ENCODE data around the gene NAA15.

NAA15 gene

DNA sequence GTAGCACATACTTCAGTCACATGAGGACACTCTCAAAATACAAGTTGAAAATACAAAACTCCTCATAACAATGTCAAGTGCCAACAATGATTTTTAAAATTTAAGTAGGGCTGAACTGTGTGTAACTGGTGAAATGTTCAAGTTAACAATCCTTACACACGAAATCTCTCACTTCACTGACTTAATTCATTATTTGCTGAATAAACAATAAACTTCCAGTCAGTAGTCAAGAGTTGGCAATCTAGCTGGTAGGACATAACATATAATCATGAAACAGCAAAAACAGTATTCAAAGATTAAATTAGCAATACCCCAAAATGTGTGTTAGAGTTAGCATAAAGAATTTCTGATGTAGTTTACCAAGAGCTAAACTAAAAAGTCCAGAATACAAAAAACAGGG is 150.7 kb downstream of the NAA15 start (continued):
- TF ChIP-seq ZNF138 (tag by site-specific recombination; IDR thresholded peaks at IDR 0.05; ENCODE audit: borderline replicate concordance), result no peak
- no peak for TF ChIP-seq WT1 (tag by site-specific recombination; IDR thresholded peaks at IDR 0.05)
- no peak for TF ChIP-seq HOXA7 (CRISPR knock-in tag; IDR thresholded peaks at IDR 0.05; ENCODE audit: borderline replicate concordance)
- TF ChIP-seq ZNF626 (tag by site-specific recombination; IDR thresholded peaks at IDR 0.05), result no peak
- no peak for TF ChIP-seq ZNF266 (tag by site-specific recombination; IDR thresholded peaks at IDR 0.05; ENCODE audit: low read depth)
- TF ChIP-seq ZNF335 (tag by site-specific recombination; conservative IDR thresholded peaks at IDR 0.05), result no peak
- TF ChIP-seq ZNF530 (tag by site-specific recombination; IDR thresholded peaks at IDR 0.05; ENCODE audit: low read depth), result no peak
- TF ChIP-seq ZNF239 (tag by site-specific recombination; IDR thresholded peaks at IDR 0.05), result no peak

- Histone ChIP-seq H3K4me3 (ENCODE audit: low read depth, low read length) (peak overlapping the region; percentile 87), H3K9me3 (ENCODE audit: control insufficient read depth, insufficient read depth, low read depth, low read length) (no peaks in the 10 kb centered on the region), H3K36me3 (ENCODE audit: control insufficient read depth in 2 of 2, insufficient read depth in 1 of 2, low read length in 2 of 2) (peaks cover 0 to 4% of the 10 kb centered on the region in 2 experiments; a peak in 1 of 3 replicates), H3K4me1 (ENCODE audit: control insufficient read depth, insufficient read depth, low read length) (0 out of 2 replicates have a peak, but pooled peaks cover 3% of the 10 kb centered on the region), H3K27ac (ENCODE audit: extremely low read depth, low read depth, low read length) (peak overlapping the region; percentile 84)
- CTCF ChIA-PET, result interaction anchor here (0.6 kb wide), 1 partner anchor 1513 kb away, joined by 3 read pairs; no protein-coding TSS in a partner anchor
- POLR2A ChIA-PET, result interaction anchor here (0.6 to 1.6 kb wide), 5 partner anchors 9 to 438 kb away, joined by 3 to 5 read pairs (median 3); partner anchors contain the start of genes NOCT and SETD7
- TF ChIP-seq SETDB1 (IDR thresholded peaks at IDR 0.05; ENCODE audit: insufficient read length, low read length), result peak; percentile 6
- TF ChIP-seq ZNF221 (tag by site-specific recombination; IDR thresholded peaks at IDR 0.05; ENCODE audit: borderline replicate concordance), result no peak
- TF ChIP-seq, protein P1, sequence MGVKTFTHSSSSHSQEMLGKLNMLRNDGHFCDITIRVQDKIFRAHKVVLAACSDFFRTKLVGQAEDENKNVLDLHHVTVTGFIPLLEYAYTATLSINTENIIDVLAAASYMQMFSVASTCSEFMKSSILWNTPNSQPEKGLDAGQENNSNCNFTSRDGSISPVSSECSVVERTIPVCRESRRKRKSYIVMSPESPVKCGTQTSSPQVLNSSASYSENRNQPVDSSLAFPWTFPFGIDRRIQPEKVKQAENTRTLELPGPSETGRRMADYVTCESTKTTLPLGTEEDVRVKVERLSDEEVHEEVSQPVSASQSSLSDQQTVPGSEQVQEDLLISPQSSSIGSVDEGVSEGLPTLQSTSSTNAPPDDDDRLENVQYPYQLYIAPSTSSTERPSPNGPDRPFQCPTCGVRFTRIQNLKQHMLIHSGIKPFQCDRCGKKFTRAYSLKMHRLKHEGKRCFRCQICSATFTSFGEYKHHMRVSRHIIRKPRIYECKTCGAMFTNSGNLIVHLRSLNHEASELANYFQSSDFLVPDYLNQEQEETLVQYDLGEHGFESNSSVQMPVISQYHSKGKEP (tag by site-specific recombination; IDR thresholded peaks at IDR 0.05), result no peak
- 0 out of 2 replicates have a peak, but pooled peaks have one; percentile 11 for TF ChIP-seq ZNF664 (tag by site-specific recombination; IDR thresholded peaks at IDR 0.05)
- TF ChIP-seq KLF9 (tag by site-specific recombination; IDR thresholded peaks at IDR 0.05; ENCODE audit: low read depth), result no peak
- no peak for TF ChIP-seq ZNF521 (tag by site-specific recombination; IDR thresholded peaks at IDR 0.05)
- peak; percentile 37 for TF ChIP-seq GLIS1 (tag by site-specific recombination; IDR thresholded peaks at IDR 0.05)
- no peak for TF ChIP-seq ZNF366 (tag by site-specific recombination; conservative IDR thresholded peaks at IDR 0.05)
- no peak for TF ChIP-seq ZNF660 (tag by site-specific recombination; IDR thresholded peaks at IDR 0.05)
- peak; percentile 99 for TF ChIP-seq ZBTB17 (tag by site-specific recombination; IDR thresholded peaks at IDR 0.05)
- TF ChIP-seq PRDM4 (tag by site-specific recombination; IDR thresholded peaks at IDR 0.05), result peak; percentile 91
- peak; percentile 77 for TF ChIP-seq CTCF (tag by site-specific recombination; IDR thresholded peaks at IDR 0.05)
- TF ChIP-seq KLF1 (tag by site-specific recombination; IDR thresholded peaks at IDR 0.05), result no peak
Observed at GRCh38 chr4:139453041-139453370, 151.7 kb downstream of the NAA15 start.
